ENCODE data around the gene NFAM1.

GRCh38 chr22:42361523-42361922 is 70.7 kb downstream of the NFAM1 start:
- TF ChIP-seq CTCF (conservative IDR thresholded peaks at IDR 0.05 in 1 of 2, IDR thresholded peaks at IDR 0.05 in 1 of 2; ENCODE audit: extremely low read depth in 1 of 2, insufficient read depth in 1 of 2, low read depth in 1 of 2, low read length in 2 of 2) (no peak), EZH2 (IDR thresholded peaks at IDR 0.05; ENCODE audit: borderline replicate concordance, low read length) (no peak)

All from mammary epithelial cell (primary cell).